GM10248 (cell line): Measurements from ENCODE around the gene TGM1.

ENCODE experiments used
- CTCF ChIA-PET: fragments of 300-600 bp; sonication (Branson Sonifier 250); formaldehyde crosslinking; extraction: SDS; loops from one replicate; lab custom pipeline; 2021; ENCODE audit warnings: antibody characterized with exemption; lab: Yijun Ruan, JAX
- POLR2A ChIA-PET: fragments of 350-650 bp; sonication (Branson Sonifier 250); formaldehyde crosslinking; extraction: SDS; loops from one replicate; lab custom pipeline; 2020; ENCODE audit warnings: antibody characterized with exemption; lab: Yijun Ruan, JAX
- DNase-seq: peaks from one replicate; pipeline ENCODE4 v3.0.0; 2012; ENCODE audit errors: extremely low spot score
- CTCF ChIP-seq: IDR thresholded peaks from 2 replicates; pipeline ENCODE4 v1.5.1; 2012; ENCODE audit warnings: mild to moderate bottlenecking, low read depth; ENCODE audit errors: extremely low read depth, missing control alignments, control extremely low read depth

TGM1 gene

GRCh38 chr14:24263848-24264247, 871 bp upstream of the TGM1 start:
- CTCF ChIA-PET: interaction anchor here (1.1 to 9.2 kb wide), 4 partner anchors 12 to 44 kb away, joined by 3 to 67 read pairs (median 12); partner anchors contain the start of genes CIDEB, LTB4R2 and TINF2
- POLR2A ChIA-PET: no interaction called here
- no peak for DNase-seq
- TF ChIP-seq CTCF: no peak

DNA sequence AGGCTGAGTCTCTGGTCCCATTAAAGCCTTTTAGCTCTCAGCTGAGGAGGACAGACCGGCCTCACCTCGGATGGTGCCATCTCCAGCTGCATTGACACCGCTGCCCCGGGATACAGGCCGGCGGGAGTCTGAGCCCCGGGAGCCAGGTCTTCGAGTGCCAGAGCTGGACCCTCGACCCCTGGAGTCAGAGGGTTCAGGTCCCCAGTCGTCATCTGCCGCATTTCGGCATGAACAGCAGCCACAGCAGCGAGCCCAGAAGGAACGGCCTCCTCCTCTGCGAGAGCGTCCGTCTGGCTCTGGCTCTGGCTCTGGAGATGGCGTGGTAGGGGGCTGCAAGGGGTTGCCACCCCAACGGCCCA, 1.0 kb downstream of the TGM1 start:
- no peak for DNase-seq
- CTCF ChIA-PET: interaction anchor here (1.3 to 2.8 kb wide), 4 partner anchors 9 to 35 kb away, joined by 4 to 12 read pairs (median 10); partner anchors contain the start of genes RABGGTA and TINF2
- no peak for TF ChIP-seq CTCF
- POLR2A ChIA-PET: interaction anchor here (0.8 to 2.0 kb wide), 3 partner anchors 8 to 10 kb away, joined by 3 to 6 read pairs (median 5); partner anchors contain the start of gene RABGGTA

GRCh38 chr14:24261256-24261968, 1.6 kb downstream of the TGM1 start:
- no peak for TF ChIP-seq CTCF
- no peak for DNase-seq
- CTCF ChIA-PET: interaction anchor here (1.0 to 2.8 kb wide), 6 partner anchors 9 to 72 kb away, joined by 3 to 12 read pairs (median 6); partner anchors contain the start of genes RABGGTA and TINF2
- POLR2A ChIA-PET: interaction anchor here (0.8 to 2.0 kb wide), 3 partner anchors 8 to 10 kb away, joined by 3 to 6 read pairs (median 5); partner anchors contain the start of gene RABGGTA

GRCh38 chr14:24260780-24261157, 2.2 kb downstream of the TGM1 start:
- ChIA-PET CTCF (interaction anchor here (1.0 to 2.8 kb wide), 4 partner anchors 18 to 73 kb away, joined by 3 to 12 read pairs (median 6); partner anchors contain the start of gene TINF2), POLR2A (interaction anchor here (0.7 to 2.0 kb wide), 2 partner anchors 9 to 16 kb away, joined by 3 to 5 read pairs; no protein-coding TSS in a partner anchor)
- TF ChIP-seq CTCF: no peak
- DNase-seq: no peak

DNA sequence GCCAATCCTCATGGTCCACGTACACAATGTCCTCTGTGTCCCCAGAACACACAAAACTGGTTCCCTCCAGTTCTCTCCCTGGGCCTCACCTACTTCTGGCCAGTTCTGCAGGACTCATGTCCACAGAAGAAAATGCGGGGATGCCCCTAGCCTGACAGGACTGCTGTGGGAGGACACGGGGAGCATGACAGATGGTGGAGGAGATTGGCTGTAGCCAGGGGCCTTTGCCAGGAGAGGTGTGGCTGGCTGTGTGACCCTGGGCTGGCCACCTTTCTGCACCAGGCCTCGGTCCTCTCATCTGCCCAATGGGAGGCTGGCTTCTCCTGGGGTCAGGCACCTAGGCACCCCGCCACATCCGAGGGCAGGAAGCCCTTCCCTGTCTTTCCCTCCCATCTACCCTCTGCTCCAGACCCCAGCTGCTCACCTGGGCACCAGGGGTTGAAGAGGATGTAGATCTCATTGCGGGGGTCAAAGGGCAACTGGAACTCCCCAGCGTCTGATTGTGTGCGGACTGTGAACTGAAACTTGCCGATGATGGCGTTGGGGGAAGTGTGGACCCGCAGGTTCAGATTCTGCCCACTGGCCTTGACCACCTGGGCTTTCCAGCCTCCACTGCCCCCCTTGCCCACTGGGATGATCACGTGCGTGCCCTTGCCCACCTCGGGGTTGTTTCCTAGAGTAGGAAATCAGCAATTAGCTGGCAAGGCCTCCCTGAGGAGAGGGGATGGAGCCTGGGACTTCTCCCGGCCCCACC, 2.8 kb downstream of the TGM1 start:
- POLR2A ChIA-PET: interaction anchor here (0.7 to 2.0 kb wide), 2 partner anchors 8 to 17 kb away, joined by 3 to 5 read pairs; no protein-coding TSS in a partner anchor
- no peak for DNase-seq
- CTCF ChIA-PET: interaction anchor here (1.0 to 2.1 kb wide), 3 partner anchors 30 to 73 kb away, joined by 3 to 9 read pairs (median 3); no protein-coding TSS in a partner anchor
- no peak for TF ChIP-seq CTCF
